HEK293 (cell line): Measurements from ENCODE around the gene ZNF423.

Experiments
- SETDB1 ChIP-seq: IDR thresholded peaks from one replicate; pipeline ENCODE4 v1.6.1; 2017; ENCODE audit warnings: mild to moderate bottlenecking, low read length, moderate library complexity, mixed read lengths; ENCODE audit not compliant: insufficient read length
- TCF7L2 ChIP-seq: IDR thresholded peaks from 2 replicates; pipeline ENCODE4 v1.6.1; 2011; ENCODE audit warnings: low read depth, mild to moderate bottlenecking, inconsistent platforms, low read length, moderate library complexity, borderline replicate concordance
- YY2 ChIP-seq: fragments of 450-650 bp; formaldehyde crosslinking; IDR thresholded peaks from 2 replicates; pipeline ENCODE4 v1.5.1; 2016; ENCODE audit warnings: missing biosample characterization, missing genetic modification characterization
- ZBTB11 ChIP-seq: fragments of 450-650 bp; formaldehyde crosslinking; conservative IDR thresholded peaks from 2 replicates; pipeline ENCODE4 v1.5.1; 2016; ENCODE audit warnings: low read depth, missing biosample characterization, missing genetic modification characterization
- ZBTB44 ChIP-seq: fragments of 450-650 bp; IDR thresholded peaks from 2 replicates; pipeline ENCODE4 v1.5.1; 2018; ENCODE audit warnings: missing biosample characterization, mild to moderate bottlenecking, missing genetic modification characterization
- ZIC2 ChIP-seq: fragments of 450-650 bp; formaldehyde crosslinking; IDR thresholded peaks from 2 replicates; pipeline ENCODE4 v1.5.1; 2016; ENCODE audit warnings: missing biosample characterization, missing genetic modification characterization
- ZNF175 ChIP-seq: fragments of 450-650 bp; formaldehyde crosslinking; IDR thresholded peaks from 2 replicates; pipeline ENCODE4 v1.5.1; 2016; ENCODE audit warnings: missing biosample characterization, missing genetic modification characterization
- TF ChIP-seq, protein P1 (sequence below): fragments of 450-650 bp; formaldehyde crosslinking; IDR thresholded peaks from 2 replicates; pipeline ENCODE4 v1.5.1; 2016; ENCODE audit warnings: missing biosample characterization, missing genetic modification characterization
- TF ChIP-seq, protein P2 (sequence below): IDR thresholded peaks from 2 replicates; pipeline ENCODE4 v1.6.1; 2011; ENCODE audit warnings: mild to moderate bottlenecking, low read depth, low read length, borderline replicate concordance

DNA sequence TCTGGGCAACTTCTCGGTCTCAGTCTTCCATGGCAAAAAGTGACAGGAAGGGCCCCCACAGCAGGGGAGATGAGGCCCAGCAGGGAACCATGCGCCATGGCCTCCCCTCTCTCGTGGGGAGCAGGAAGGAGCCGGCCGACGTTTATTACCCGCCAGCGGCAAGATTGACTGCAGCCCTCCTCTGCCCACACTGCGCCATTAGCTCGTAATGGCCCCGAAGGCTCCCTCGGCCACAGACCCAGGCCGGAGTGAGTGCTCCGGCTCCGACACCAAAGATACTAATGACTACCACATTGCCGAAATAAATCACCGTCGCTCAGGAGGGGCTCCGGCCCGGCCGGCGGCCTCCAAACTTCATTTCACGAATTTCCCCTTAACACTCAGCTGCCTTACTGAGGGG lies 255.4 kb downstream of the ZNF423 start:
- TF ChIP-seq, protein P1, sequence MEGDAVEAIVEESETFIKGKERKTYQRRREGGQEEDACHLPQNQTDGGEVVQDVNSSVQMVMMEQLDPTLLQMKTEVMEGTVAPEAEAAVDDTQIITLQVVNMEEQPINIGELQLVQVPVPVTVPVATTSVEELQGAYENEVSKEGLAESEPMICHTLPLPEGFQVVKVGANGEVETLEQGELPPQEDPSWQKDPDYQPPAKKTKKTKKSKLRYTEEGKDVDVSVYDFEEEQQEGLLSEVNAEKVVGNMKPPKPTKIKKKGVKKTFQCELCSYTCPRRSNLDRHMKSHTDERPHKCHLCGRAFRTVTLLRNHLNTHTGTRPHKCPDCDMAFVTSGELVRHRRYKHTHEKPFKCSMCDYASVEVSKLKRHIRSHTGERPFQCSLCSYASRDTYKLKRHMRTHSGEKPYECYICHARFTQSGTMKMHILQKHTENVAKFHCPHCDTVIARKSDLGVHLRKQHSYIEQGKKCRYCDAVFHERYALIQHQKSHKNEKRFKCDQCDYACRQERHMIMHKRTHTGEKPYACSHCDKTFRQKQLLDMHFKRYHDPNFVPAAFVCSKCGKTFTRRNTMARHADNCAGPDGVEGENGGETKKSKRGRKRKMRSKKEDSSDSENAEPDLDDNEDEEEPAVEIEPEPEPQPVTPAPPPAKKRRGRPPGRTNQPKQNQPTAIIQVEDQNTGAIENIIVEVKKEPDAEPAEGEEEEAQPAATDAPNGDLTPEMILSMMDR (tag by site-specific recombination): no peak
- TF ChIP-seq, protein P2, sequence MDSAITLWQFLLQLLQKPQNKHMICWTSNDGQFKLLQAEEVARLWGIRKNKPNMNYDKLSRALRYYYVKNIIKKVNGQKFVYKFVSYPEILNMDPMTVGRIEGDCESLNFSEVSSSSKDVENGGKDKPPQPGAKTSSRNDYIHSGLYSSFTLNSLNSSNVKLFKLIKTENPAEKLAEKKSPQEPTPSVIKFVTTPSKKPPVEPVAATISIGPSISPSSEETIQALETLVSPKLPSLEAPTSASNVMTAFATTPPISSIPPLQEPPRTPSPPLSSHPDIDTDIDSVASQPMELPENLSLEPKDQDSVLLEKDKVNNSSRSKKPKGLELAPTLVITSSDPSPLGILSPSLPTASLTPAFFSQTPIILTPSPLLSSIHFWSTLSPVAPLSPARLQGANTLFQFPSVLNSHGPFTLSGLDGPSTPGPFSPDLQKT: no peak
- TF ChIP-seq SETDB1: no peak
- TF ChIP-seq ZIC2 (tag by site-specific recombination): no peak
- no peak for TF ChIP-seq ZBTB44 (tag by site-specific recombination)
- no peak for TF ChIP-seq TCF7L2
- no peak for TF ChIP-seq YY2
- TF ChIP-seq ZNF175 (tag by site-specific recombination): no peak
- TF ChIP-seq ZBTB11: no peak
